ENCODE results near the gene PTGES3L. TPM values are rescaled to one million over a fixed set of nuclear protein-coding genes. Genes with fewer than 3 reads are reported as not detected.
A peak's percentile ranks its signal among the peaks of the same experiment; 100 is the strongest.

The PTGES3L gene
- total and polyA plus RNA-seq, 2 of the 13 experiments (the other 11 are each of a cell fraction or from before 2014, with no cell fraction given): 1.2 to 2.9 TPM

- CTCF ChIA-PET (ENCODE audit: low intra/inter-chr PET ratio, low total read pairs): no interaction called here
- H3K4me2 ChIP-seq (ENCODE audit: low read depth, low read length): peak overlapping the region; percentile 85
- H3K27ac ChIP-seq (ENCODE audit: extremely low read length, insufficient read depth, low read length): peak overlapping the region; percentile 57
- no peaks in the 10 kb centered on the region for H3K79me2 ChIP-seq (ENCODE audit: insufficient read depth, low read length)
- FAIRE-seq: peak; percentile 32
- WGBS (ENCODE audit: low lambda C conversion rate): 0% methylated on average over 3 of the region's 3 CpGs
- H2AFZ ChIP-seq (ENCODE audit: low read length): no peak overlapping the region
- no peaks in the 10 kb centered on the region for H3K27me3 ChIP-seq (ENCODE audit: control insufficient read depth in 1 of 2, insufficient read depth in 2 of 2, low read length in 2 of 2)
- peak overlapping the region in 2 of 3 experiments; percentile 41 to 58; a peak in 3 of 6 replicates for H3K4me3 ChIP-seq (replicated peaks in 1 of 3; ENCODE audit: insufficient read depth in 1 of 3, low read depth in 2 of 3, low read length in 3 of 3)
- in situ Hi-C loops (cut with HindIII; ENCODE audit: extremely low pct_ligation_motif_present, low pct_unique_long_range_greater_than_20kb): no loop called here
- intact Hi-C loops (cut with micrococcal nuclease; ENCODE audit: unreplicated experiment): no loop called here
- DNase-seq (ENCODE audit: low spot score): peak; percentile 55
- H3K9me3 ChIP-seq (ENCODE audit: low read length): no peaks in the 10 kb centered on the region
- peak overlapping the region; percentile 25; the same call in 1 of the 2 replicates for H3K9ac ChIP-seq (ENCODE audit: insufficient read depth, low read depth, low read length)
- POLR2A ChIA-PET: interaction anchor here (0.9 to 3.9 kb wide), 13 partner anchors 10 to 95 kb away, joined by 3 to 32 read pairs (median 8); partner anchors contain the start of genes BECN1, G6PC1, PSME3 and RPL27
- no TSS peak for BruUV-seq (replicated peaks)
- peaks cover 68% of the 10 kb centered on the region for H3K4me1 ChIP-seq (ENCODE audit: insufficient read depth, low read length)
- H4K20me1 ChIP-seq (ENCODE audit: insufficient read depth, low read length): no peaks in the 10 kb centered on the region
- no peaks in the 10 kb centered on the region for H3K36me3 ChIP-seq (replicated peaks in 1 of 2; ENCODE audit: control insufficient read depth in 1 of 2, insufficient read depth in 2 of 2, low read length in 2 of 2)
- peak; percentile 31 for ATAC-seq
- TF ChIP-seq MIER3 (CRISPR knock-in tag; IDR thresholded peaks at IDR 0.05; ENCODE audit: borderline replicate concordance) (peak; percentile 64; the same call in 1 of the 2 replicates), FOXJ3 (CRISPR knock-in tag; IDR thresholded peaks at IDR 0.05; ENCODE audit: borderline replicate concordance) (peak; percentile 84), ZNF24 (IDR thresholded peaks at IDR 0.05) (0 out of 2 replicates have a peak, but pooled peaks have one; percentile 10), PPARG (CRISPR knock-in tag; conservative IDR thresholded peaks at IDR 0.05) (peak; percentile 74), KLF6 (CRISPR knock-in tag; IDR thresholded peaks at IDR 0.05) (0 out of 2 replicates have a peak, but pooled peaks have one; percentile 22), IKZF5 (CRISPR knock-in tag; IDR thresholded peaks at IDR 0.05) (peak; percentile 36; the same call in 1 of the 2 replicates), MYNN (CRISPR knock-in tag; IDR thresholded peaks at IDR 0.05; ENCODE audit: low read depth) (no peak), SOX6 (IDR thresholded peaks at IDR 0.05) (no peak), SOX6 (CRISPR knock-in tag; IDR thresholded peaks at IDR 0.05) (peak; percentile 60; the same call in 1 of the 2 replicates), GFI1 (CRISPR knock-in tag; IDR thresholded peaks at IDR 0.05; ENCODE audit: borderline replicate concordance) (peak; percentile 63), KLF16 (CRISPR knock-in tag; IDR thresholded peaks at IDR 0.05) (peak in 1 of 2 experiments; percentile 61; a peak in 1 of 4 replicates), E2F1 (CRISPR knock-in tag; IDR thresholded peaks at IDR 0.05) (no peak), ELF3 (CRISPR knock-in tag; IDR thresholded peaks at IDR 0.05) (peak; percentile 42; the same call in 1 of the 2 replicates), BCL3 (CRISPR knock-in tag; IDR thresholded peaks at IDR 0.05) (no peak), SMARCE1 (IDR thresholded peaks at IDR 0.05; ENCODE audit: borderline replicate concordance) (no peak), MEF2D (CRISPR knock-in tag; IDR thresholded peaks at IDR 0.05) (peak; percentile 22; the same call in 1 of the 2 replicates), KAT7 (CRISPR knock-in tag; IDR thresholded peaks at IDR 0.05; ENCODE audit: borderline replicate concordance) (no peak), PITX1 (CRISPR knock-in tag; IDR thresholded peaks at IDR 0.05) (peak; percentile 66), KDM6A (CRISPR knock-in tag; IDR thresholded peaks at IDR 0.05; ENCODE audit: low read depth) (peak; percentile 53), HDAC2 (CRISPR knock-in tag; IDR thresholded peaks at IDR 0.05) (peak; percentile 77)
- TF ChIP-seq, protein P1, sequence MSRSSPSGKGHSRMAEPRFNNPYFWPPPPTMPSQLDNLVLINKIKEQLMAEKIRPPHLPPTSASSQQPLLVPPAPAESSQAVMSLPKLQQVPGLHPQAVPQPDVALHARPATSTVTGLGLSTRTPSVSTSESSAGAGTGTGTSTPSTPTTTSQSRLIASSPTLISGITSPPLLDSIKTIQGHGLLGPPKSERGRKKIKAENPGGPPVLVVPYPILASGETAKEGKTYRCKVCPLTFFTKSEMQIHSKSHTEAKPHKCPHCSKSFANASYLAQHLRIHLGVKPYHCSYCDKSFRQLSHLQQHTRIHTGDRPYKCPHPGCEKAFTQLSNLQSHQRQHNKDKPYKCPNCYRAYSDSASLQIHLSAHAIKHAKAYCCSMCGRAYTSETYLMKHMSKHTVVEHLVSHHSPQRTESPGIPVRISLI (CRISPR knock-in tag; IDR thresholded peaks at IDR 0.05; ENCODE audit: borderline replicate concordance): 0 out of 2 replicates have a peak, but pooled peaks have one; percentile 10
Observed at GRCh38 chr17:42918902-42919521, 60.9 kb downstream of the PTGES3L start.

All from HepG2 (cell line).